Fibroblast of pulmonary artery (primary cell): ENCODE results near the gene ZNF511.

Experiments
- DNase-seq: peaks from one replicate; pipeline ENCODE4 v3.0.0-alpha.2; 2010; ENCODE audit warnings: low read depth
- H3K4me3 ChIP-seq: replicated peaks from 2 replicates; pipeline ENCODE4 v1.5.1; 2011; ENCODE audit warnings: low read depth, mild to moderate bottlenecking, control low read depth, low read length, moderate library complexity
- TF ChIP-seq, protein P1 (sequence below): IDR thresholded peaks from 2 replicates; pipeline ENCODE4 v1.5.1; 2011; ENCODE audit warnings: mild to moderate bottlenecking, control low read depth, low read length, inconsistent platforms; ENCODE audit errors: missing control alignments

Gene ZNF511

DNA sequence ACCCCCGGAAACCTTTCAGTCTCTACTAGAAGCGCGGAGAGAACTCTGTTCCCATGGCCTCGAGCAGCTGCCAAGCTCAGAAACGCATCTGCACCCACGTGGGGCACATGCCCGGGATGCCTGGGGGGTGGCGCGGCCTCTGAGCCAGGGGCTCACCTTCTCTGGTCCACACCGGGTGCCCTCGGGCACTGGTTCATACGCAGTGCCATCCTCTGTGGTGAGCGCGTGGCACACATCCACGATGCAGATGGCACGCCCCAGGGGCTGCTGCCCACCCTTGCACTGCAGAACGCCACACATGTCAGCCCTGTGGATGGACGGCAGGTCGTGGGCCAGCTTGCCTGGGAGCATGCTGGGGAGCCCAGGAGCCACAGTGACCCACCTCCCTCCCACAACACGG lies 38.5 kb upstream of the ZNF511 start:
- TF ChIP-seq, protein P1, sequence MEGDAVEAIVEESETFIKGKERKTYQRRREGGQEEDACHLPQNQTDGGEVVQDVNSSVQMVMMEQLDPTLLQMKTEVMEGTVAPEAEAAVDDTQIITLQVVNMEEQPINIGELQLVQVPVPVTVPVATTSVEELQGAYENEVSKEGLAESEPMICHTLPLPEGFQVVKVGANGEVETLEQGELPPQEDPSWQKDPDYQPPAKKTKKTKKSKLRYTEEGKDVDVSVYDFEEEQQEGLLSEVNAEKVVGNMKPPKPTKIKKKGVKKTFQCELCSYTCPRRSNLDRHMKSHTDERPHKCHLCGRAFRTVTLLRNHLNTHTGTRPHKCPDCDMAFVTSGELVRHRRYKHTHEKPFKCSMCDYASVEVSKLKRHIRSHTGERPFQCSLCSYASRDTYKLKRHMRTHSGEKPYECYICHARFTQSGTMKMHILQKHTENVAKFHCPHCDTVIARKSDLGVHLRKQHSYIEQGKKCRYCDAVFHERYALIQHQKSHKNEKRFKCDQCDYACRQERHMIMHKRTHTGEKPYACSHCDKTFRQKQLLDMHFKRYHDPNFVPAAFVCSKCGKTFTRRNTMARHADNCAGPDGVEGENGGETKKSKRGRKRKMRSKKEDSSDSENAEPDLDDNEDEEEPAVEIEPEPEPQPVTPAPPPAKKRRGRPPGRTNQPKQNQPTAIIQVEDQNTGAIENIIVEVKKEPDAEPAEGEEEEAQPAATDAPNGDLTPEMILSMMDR, result no peak

DNA sequence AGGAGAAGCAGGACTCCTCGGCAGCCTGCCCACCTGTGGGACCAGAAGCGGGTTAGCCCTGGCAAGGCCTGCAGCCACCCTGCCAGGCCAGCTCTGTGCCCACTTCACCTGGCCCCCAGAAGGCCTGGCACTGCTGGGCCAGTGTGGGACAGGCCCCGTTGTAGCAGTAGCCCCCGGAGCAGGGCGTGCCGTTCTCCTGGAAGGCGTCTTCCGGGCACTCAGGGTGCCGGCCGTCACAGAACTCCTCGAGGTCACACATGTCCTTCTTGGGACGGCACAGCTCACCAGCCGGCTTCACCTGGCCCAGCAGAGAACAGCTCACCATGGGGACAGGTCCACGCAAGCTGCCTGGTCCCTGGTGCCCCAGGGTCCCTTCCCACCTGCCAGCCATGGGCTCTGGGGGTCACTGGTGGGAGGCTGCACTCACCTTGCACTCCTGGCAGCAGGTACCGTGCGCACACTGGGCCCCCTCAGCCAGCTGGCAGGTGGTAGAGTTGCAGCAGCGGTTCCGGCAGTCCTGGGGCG lies 37.9 kb upstream of the ZNF511 start:
- DNase-seq, result no peak
- no peak overlapping the region for H3K4me3 ChIP-seq
- TF ChIP-seq, protein P1, result no peak

More for the DNA sequence above, 38.5 kb upstream of the ZNF511 start:
- H3K4me3 ChIP-seq, result no peak overlapping the region
- no peak for DNase-seq

DNA sequence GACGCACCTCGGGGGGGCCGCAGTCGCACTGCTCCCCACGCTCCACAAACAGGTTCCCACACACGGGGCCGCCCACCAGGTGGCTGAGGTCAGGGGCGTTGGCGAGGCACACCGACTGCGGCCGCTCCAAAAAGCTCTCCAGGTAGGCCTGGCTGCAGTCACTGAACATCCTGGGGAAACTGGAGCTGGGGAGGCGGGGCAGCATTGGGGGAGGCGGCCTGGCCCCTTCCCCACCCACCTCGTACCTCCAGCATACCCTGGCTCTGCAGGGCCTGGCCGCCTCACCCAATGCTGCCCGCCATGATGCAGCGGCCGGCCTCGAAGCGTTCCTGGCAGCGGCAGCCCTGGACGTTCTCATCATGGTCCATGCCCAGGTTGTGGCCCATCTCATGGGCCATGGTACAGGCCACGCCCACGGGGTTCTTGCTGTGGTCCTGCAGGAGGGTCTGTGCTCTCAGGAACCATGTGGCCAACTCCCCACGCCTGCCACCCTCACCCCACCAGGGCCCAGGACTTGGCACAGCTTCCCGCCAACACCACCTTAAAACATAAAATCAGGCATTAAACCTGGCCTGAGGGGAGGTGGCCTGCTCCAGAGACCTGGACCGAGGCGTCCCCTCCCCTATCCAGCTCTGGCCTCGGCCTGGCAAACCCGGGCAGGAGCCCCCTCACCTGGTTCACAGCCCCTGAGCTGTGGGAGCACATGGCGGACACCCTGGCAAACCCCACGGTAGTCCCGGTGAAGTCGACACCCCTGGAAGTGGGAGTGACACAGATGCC lies 37.0 kb upstream of the ZNF511 start:
- no peak for DNase-seq
- TF ChIP-seq, protein P1, result no peak
- no peak overlapping the region for H3K4me3 ChIP-seq

DNA sequence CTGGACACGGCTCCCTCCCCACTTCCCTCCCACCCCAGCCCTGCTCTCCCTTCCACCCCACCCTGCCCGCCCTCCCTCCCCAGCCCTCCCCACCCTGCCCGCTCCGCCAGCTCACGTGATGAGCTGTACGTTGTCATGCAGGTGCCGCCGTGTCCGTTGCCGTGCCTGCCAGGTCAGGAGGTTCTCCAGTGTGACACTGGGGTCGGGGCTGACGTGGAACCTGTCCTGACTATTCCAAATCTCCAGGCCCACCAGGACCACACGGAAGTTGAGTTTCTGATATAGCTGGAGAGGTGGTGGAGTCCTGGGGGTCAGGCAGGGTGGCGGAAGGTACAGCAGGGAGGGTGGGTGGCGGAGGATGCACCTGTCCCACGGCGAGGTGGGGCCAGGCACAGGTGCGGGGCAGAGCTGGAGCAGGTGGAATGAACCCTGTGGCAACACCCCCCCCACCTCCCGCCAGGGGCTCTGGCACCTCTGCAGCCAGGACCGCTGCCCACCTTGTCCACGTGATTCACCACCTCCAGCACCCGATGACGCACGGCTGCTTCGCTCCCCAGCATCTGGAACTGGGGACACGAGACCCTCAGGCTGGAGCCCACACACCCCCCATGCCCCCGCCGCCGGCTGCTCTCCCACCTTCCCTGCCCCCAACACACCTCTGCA lies 36.3 kb upstream of the ZNF511 start:
- H3K4me3 ChIP-seq, result no peak overlapping the region
- TF ChIP-seq, protein P1, result no peak
- DNase-seq, result no peak

DNA sequence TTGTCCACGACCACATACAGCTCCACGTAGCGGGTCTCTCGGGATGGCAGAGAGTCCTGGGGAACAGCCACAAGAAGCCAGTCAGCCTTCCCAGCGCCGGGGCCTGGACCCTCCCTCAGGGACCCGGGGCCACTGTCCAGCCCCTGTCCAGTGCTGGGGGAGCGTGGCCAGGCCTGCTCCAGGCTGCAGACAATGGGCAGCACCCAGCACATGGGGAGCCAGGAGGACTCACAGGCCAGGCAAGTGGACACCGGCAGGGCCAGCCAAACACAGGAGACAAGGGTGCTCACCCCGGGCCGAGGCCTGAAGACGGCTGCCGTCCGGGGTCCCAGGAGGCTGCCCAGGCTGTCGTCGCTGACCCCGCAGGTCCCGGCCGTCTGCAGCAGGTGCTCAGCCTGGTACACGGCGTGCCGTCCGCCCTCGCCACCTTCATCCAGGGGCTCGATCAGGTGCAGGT lies 35.7 kb upstream of the ZNF511 start:
- no peak for DNase-seq
- H3K4me3 ChIP-seq, result no peak overlapping the region
- TF ChIP-seq, protein P1, result no peak

DNA sequence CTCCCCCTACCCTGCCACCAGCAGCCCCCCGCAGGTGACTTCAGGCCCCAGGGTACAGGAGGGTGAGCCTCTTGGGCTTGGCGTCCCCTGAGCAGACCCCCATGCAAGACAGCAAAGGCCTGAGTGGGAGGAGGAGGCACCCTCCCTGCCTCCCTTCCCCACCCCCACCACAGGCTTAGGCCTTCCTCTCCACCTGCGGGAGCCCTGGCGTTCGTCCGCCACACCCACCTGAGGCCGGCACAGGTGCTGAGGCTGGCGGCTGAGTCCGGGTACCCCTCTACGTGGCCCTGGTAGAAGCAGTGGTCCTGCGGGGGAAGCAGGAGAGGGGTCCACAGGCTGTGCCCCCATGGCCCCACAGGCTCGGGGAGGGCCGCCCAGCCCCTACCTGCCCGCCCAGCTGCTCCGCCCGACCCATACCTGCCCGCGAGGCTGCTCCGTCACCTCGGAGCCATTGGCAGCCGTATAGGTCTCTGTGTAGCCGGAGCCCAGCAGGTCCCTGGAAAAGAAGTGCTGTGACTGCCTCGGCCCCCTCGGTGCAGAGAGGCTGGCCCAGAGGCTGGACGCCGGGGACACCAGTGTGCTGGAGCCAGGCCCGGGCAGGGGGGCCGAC lies 35.1 kb upstream of the ZNF511 start:
- TF ChIP-seq, protein P1, result no peak

More for the DNA sequence above, 35.1 kb upstream of the ZNF511 start:
- no peak overlapping the region for H3K4me3 ChIP-seq
- DNase-seq, result no peak
